ENCODE data around the gene GNA14. TPM values are rescaled to one million over a fixed set of nuclear protein-coding genes. Genes with fewer than 3 reads are reported as not detected.

The GNA14 gene
- total RNA-seq, 6 experiments from 2014 or later: 2.3 to 4.2 (median 3.8) TPM

GRCh38 chr9:77463151-77463550 is 185.0 kb downstream of the GNA14 start:
- Histone ChIP-seq H3K36me3 (no peaks in the 10 kb centered on the region), H3K27me3 (no peaks in the 10 kb centered on the region), H3K4me3 (no peak overlapping the region), H3K27ac (no peak overlapping the region), H3K9me3 (no peaks in the 10 kb centered on the region), H3K4me1 (no peaks in the 10 kb centered on the region)
- DNase-seq (no peak), ATAC-seq (no peak)
- WGBS (ENCODE audit: insufficient coverage, low coverage, low lambda C conversion rate, missing lambda C conversion rate): 64% methylated on average over 2 of the region's 3 CpGs
- intact Hi-C loops (cut with DNase I): no loop called here
- no peak for TF ChIP-seq CTCF (IDR thresholded peaks at IDR 0.05)

DNA sequence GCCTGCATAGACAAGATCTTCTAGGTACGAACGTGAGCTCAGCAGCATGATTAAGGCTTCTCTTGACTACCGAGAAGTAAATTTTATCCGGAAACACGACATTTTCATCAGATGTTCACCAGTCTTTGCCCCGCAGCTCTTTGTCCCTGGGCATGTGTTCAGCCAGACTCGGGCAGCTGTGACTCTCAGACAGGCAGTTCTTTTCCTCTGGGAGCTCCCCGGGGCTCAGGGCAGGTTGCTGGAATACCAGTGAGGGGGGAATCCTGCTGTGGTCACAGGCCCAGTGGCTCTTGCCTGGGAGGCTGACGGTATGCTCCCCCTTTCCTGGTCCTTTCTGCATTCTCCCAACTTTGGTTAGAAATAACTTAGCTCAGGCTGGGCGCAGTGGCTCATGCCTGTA is 186.1 kb downstream of the GNA14 start:
- DNase-seq (no peak), ATAC-seq (no peak)
- Histone ChIP-seq H3K4me1 (no peaks in the 10 kb centered on the region), H3K27ac (no peak overlapping the region), H3K4me3 (no peak overlapping the region), H3K36me3 (no peaks in the 10 kb centered on the region), H3K27me3 (no peaks in the 10 kb centered on the region), H3K9me3 (no peaks in the 10 kb centered on the region)
- WGBS (ENCODE audit: insufficient coverage, low coverage, low lambda C conversion rate, missing lambda C conversion rate): 93% methylated on average over 3 of the region's 10 CpGs
- TF ChIP-seq CTCF (IDR thresholded peaks at IDR 0.05): no peak
- no peak for TF ChIP-seq POLR2A (IDR thresholded peaks at IDR 0.05)
- intact Hi-C loops (cut with DNase I): no loop called here

DNA sequence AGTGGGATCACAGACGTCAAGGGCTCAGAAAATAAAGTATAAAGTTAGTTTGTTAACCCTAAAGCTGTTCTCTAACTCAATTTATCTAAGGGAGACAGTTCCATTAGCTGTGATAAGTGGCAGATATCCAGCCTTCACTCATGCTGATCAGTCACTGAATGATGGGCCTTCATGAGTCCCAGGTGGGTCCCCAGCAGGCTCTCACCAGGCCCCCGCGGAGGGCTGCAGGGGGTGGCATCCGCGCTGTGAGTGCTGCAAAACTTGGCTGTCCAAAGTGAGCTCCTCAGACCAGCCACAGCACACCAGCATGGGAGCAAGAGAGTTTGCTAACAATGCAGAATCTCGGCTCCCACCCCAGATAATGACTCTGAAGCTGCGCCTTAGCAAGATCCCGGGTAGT is 187.2 kb downstream of the GNA14 start:
- no peak overlapping the region for H3K27ac ChIP-seq
- DNase-seq (no peak), ATAC-seq (no peak)
- no peaks in the 10 kb centered on the region for H3K36me3 ChIP-seq
- TF ChIP-seq CTCF (IDR thresholded peaks at IDR 0.05): no peak
- no peak for TF ChIP-seq POLR2A (IDR thresholded peaks at IDR 0.05)
- H3K27me3 ChIP-seq: no peaks in the 10 kb centered on the region
- no peaks in the 10 kb centered on the region for H3K4me1 ChIP-seq
- intact Hi-C loops (cut with DNase I): no loop called here
- 53% methylated on average over 4 of the region's 8 CpGs for WGBS (ENCODE audit: insufficient coverage, low coverage, low lambda C conversion rate, missing lambda C conversion rate)
- no peaks in the 10 kb centered on the region for H3K9me3 ChIP-seq
- no peak overlapping the region for H3K4me3 ChIP-seq

- no peak for TF ChIP-seq POLR2A (IDR thresholded peaks at IDR 0.05)
- peak; percentile 56 to 88 (median 84) for TF ChIP-seq CTCF (IDR thresholded peaks at IDR 0.05)
- Histone ChIP-seq H3K4me3 (no peak overlapping the region), H3K9me3 (no peaks in the 10 kb centered on the region), H3K27ac (no peak overlapping the region), H3K36me3 (no peaks in the 10 kb centered on the region), H3K27me3 (no peaks in the 10 kb centered on the region), H3K4me1 (no peaks in the 10 kb centered on the region)
- 37% methylated on average over 12 of the region's 15 CpGs for WGBS (ENCODE audit: insufficient coverage, low coverage, low lambda C conversion rate, missing lambda C conversion rate)
- ATAC-seq (peak; percentile 83 to 86 (median 85)), DNase-seq (peak in 2 of 3 donors; percentile 51 to 69)
- intact Hi-C loops (cut with DNase I): loop anchor here in 1 of 2 donors (10.0 kb wide), 2 partner anchors 187 to 287 kb away; partner anchors contain the start of gene GNA14
These were observed 190.1 kb downstream of the GNA14 start for GRCh38 chr9:77457916-77458592.

Measured in right lobe of liver (tissue), 6 donors.